ENCODE measurements around the gene UBIAD1. TPM values are rescaled to one million over a fixed set of nuclear protein-coding genes. Genes with fewer than 3 reads are reported as not detected.
"Not testable (repeated sequence)": the region's sequence is repeated elsewhere in the genome, so short reads cannot be mapped to it uniquely, and the experiment has no call there.

The UBIAD1 gene
- total RNA-seq, 1 experiment from 2014 or later: 17.0 TPM

DNA sequence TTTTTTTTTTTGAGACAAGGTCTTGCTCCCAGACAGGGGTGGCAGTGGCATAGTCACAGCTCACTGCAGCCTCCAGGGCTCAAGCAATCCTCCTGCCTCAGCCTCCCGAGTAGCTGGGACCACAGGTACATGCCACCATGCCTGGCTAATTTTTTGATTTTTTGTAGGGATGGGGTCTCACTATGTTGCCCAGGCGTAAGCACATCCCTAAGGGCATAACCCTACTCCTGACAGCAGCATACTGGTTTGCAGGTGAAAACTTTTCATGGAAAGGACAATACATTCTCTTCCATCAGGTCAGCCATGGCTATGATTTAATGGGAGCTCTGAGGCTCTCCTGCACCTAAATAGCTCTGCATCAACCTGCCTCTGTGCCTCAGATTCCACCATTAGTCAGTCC is 29.4 kb downstream of the UBIAD1 start:
- no peaks in the 10 kb centered on the region for H3K36me3 Mint-ChIP-seq (ENCODE audit: insufficient read depth, unreplicated experiment)
- H3K4me1 ChIP-seq: no peaks in the 10 kb centered on the region
- H3K4me3 ChIP-seq (ENCODE audit: low read depth, low read length): no peak overlapping the region
- no peaks in the 10 kb centered on the region for H3K9me3 ChIP-seq
- no peaks in the 10 kb centered on the region for H3K4me1 Mint-ChIP-seq (ENCODE audit: low read depth, unreplicated experiment)
- DNase-seq: no peak
- intact Hi-C loops (cut with micrococcal nuclease; ENCODE audit: unreplicated experiment): no loop called here
- H3K36me3 ChIP-seq (ENCODE audit: control insufficient read depth, insufficient read depth, low read length): no peaks in the 10 kb centered on the region
- H3K27ac Mint-ChIP-seq (ENCODE audit: unreplicated experiment): no peak overlapping the region
- H3K27me3 ChIP-seq (replicated peaks; ENCODE audit: control insufficient read depth, insufficient read depth, low read length): no peaks in the 10 kb centered on the region
- TF ChIP-seq, protein P1, sequence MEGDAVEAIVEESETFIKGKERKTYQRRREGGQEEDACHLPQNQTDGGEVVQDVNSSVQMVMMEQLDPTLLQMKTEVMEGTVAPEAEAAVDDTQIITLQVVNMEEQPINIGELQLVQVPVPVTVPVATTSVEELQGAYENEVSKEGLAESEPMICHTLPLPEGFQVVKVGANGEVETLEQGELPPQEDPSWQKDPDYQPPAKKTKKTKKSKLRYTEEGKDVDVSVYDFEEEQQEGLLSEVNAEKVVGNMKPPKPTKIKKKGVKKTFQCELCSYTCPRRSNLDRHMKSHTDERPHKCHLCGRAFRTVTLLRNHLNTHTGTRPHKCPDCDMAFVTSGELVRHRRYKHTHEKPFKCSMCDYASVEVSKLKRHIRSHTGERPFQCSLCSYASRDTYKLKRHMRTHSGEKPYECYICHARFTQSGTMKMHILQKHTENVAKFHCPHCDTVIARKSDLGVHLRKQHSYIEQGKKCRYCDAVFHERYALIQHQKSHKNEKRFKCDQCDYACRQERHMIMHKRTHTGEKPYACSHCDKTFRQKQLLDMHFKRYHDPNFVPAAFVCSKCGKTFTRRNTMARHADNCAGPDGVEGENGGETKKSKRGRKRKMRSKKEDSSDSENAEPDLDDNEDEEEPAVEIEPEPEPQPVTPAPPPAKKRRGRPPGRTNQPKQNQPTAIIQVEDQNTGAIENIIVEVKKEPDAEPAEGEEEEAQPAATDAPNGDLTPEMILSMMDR (IDR thresholded peaks at IDR 0.05; ENCODE audit: insufficient read depth in 1 of 2, low read depth in 1 of 2, low read length in 1 of 2, severe bottlenecking in 1 of 2, unreplicated experiment in 1 of 2): no peak
- CTCF ChIA-PET: no interaction called here
- no peaks in the 10 kb centered on the region for H3K9me3 Mint-ChIP-seq (ENCODE audit: unreplicated experiment)
- POLR2A ChIA-PET: no interaction called here
- H3K27me3 Mint-ChIP-seq (ENCODE audit: insufficient read depth, unreplicated experiment): no peaks in the 10 kb centered on the region
- no peak overlapping the region for H3K4me3 Mint-ChIP-seq (ENCODE audit: unreplicated experiment)
- no TSS peak for BruUV-seq (replicated peaks)

DNA sequence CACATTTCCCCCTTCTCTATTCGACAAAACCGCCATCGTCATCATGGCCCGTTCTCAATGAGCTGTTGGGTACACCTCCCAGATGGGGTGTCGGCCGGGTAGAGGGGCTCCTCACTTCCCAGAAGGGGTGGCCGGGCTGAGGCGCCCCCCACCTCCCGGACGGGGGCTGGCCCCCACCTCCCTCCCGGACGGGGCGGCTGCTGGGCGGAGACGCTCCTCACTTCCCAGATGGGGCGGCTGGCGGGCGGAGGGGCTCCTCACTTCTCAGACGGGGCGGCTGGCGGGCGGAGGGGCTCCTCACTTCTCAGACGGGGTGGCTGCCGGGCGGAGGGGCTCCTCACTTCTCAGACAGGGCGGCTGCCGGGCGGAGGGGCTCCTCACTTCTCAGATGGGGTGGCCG is 32.5 kb downstream of the UBIAD1 start:
- H3K4me3 ChIP-seq (ENCODE audit: low read depth, low read length); H3K4me1 ChIP-seq; H3K4me1 Mint-ChIP-seq (ENCODE audit: low read depth, unreplicated experiment); BruUV-seq (replicated peaks); H3K9me3 Mint-ChIP-seq (ENCODE audit: unreplicated experiment); H3K36me3 ChIP-seq (ENCODE audit: control insufficient read depth, insufficient read depth, low read length); CTCF ChIA-PET; DNase-seq; H3K4me3 Mint-ChIP-seq (ENCODE audit: unreplicated experiment); H3K27ac Mint-ChIP-seq (ENCODE audit: unreplicated experiment); H3K36me3 Mint-ChIP-seq (ENCODE audit: insufficient read depth, unreplicated experiment); H3K27me3 ChIP-seq (replicated peaks; ENCODE audit: control insufficient read depth, insufficient read depth, low read length); H3K9me3 ChIP-seq; H3K27me3 Mint-ChIP-seq (ENCODE audit: insufficient read depth, unreplicated experiment); POLR2A ChIA-PET; intact Hi-C loops (cut with micrococcal nuclease; ENCODE audit: unreplicated experiment): not testable (repeated sequence)

DNA sequence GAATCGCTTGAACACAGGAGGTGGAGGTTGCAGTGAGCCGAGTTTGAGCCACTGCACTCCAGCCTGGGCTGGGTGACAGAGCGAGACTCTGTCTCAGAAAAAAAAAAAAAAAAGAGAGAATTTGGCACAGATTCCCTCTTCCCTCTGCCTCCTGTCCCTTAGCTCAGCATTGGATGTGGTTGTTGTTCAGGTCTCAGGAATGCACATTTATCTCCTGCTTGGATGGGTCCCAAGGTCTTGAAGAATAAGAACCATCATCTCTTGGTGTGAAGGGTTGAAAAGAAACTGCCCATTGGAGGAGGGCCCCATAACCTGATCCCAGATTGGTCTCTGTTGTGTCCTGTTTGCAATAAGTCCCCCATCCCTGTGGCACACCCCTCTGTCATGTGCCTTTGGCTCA is 34.9 kb downstream of the UBIAD1 start:
- H3K36me3 ChIP-seq (ENCODE audit: control insufficient read depth, insufficient read depth, low read length): no peaks in the 10 kb centered on the region
- POLR2A ChIA-PET: no interaction called here
- H3K4me3 ChIP-seq (ENCODE audit: low read depth, low read length): no peak overlapping the region
- H3K9me3 Mint-ChIP-seq (ENCODE audit: unreplicated experiment): no peaks in the 10 kb centered on the region
- H3K4me3 Mint-ChIP-seq (ENCODE audit: unreplicated experiment): no peak overlapping the region
- no peaks in the 10 kb centered on the region for H3K36me3 Mint-ChIP-seq (ENCODE audit: insufficient read depth, unreplicated experiment)
- no TSS peak for BruUV-seq (replicated peaks)
- TF ChIP-seq, protein P1 (IDR thresholded peaks at IDR 0.05; ENCODE audit: insufficient read depth in 1 of 2, low read depth in 1 of 2, low read length in 1 of 2, severe bottlenecking in 1 of 2, unreplicated experiment in 1 of 2): no peak
- H3K27me3 Mint-ChIP-seq (ENCODE audit: insufficient read depth, unreplicated experiment): no peaks in the 10 kb centered on the region
- intact Hi-C loops (cut with micrococcal nuclease; ENCODE audit: unreplicated experiment): no loop called here
- H3K9me3 ChIP-seq: no peaks in the 10 kb centered on the region
- H3K27ac Mint-ChIP-seq (ENCODE audit: unreplicated experiment): no peak overlapping the region
- CTCF ChIA-PET: no interaction called here
- no peaks in the 10 kb centered on the region for H3K27me3 ChIP-seq (replicated peaks; ENCODE audit: control insufficient read depth, insufficient read depth, low read length)
- DNase-seq: no peak
- no peaks in the 10 kb centered on the region for H3K4me1 ChIP-seq
- peaks cover 7% of the 10 kb centered on the region for H3K4me1 Mint-ChIP-seq (ENCODE audit: low read depth, unreplicated experiment)

DNA sequence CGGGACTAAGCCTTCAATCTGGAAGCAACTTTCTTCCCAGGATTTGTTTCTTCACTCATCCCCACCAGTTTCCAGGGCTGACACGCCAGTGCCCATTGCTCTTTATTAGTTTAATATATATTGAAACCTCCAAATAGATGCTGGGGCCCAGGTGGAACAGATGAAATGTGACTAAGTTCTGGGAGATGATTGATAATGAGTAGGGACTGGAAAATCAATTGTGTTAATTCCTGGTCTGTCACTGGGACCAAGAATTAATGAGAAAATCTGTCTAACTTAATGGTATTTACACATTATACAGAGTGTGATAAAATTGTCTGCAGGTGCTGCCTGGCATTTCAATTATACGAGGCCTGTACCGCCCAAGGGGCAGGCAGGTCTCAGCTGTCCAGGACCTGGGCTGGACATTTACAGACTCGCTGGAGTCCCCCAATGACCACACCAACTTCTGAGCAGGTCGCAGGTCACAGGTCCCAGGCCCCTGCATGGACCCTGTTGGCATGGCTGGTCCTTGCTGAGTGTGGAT is 35.8 kb downstream of the UBIAD1 start:
- peaks cover 7% of the 10 kb centered on the region for H3K4me1 Mint-ChIP-seq (ENCODE audit: low read depth, unreplicated experiment)
- Histone ChIP-seq H3K4me3 (ENCODE audit: low read depth, low read length) (no peak overlapping the region), H3K4me1 (no peaks in the 10 kb centered on the region), H3K36me3 (ENCODE audit: control insufficient read depth, insufficient read depth, low read length) (no peaks in the 10 kb centered on the region), H3K27me3 (replicated peaks; ENCODE audit: control insufficient read depth, insufficient read depth, low read length) (no peaks in the 10 kb centered on the region), H3K9me3 (no peaks in the 10 kb centered on the region)
- no peak for DNase-seq
- TF ChIP-seq, protein P1 (IDR thresholded peaks at IDR 0.05; ENCODE audit: insufficient read depth in 1 of 2, low read depth in 1 of 2, low read length in 1 of 2, severe bottlenecking in 1 of 2, unreplicated experiment in 1 of 2): no peak
- H3K27me3 Mint-ChIP-seq (ENCODE audit: insufficient read depth, unreplicated experiment): no peaks in the 10 kb centered on the region
- no peak overlapping the region for H3K4me3 Mint-ChIP-seq (ENCODE audit: unreplicated experiment)
- ChIA-PET POLR2A (no interaction called here), CTCF (no interaction called here)
- no peaks in the 10 kb centered on the region for H3K9me3 Mint-ChIP-seq (ENCODE audit: unreplicated experiment)
- H3K27ac Mint-ChIP-seq (ENCODE audit: unreplicated experiment): no peak overlapping the region
- no peaks in the 10 kb centered on the region for H3K36me3 Mint-ChIP-seq (ENCODE audit: insufficient read depth, unreplicated experiment)
- BruUV-seq (replicated peaks): no TSS peak
- intact Hi-C loops (cut with micrococcal nuclease; ENCODE audit: unreplicated experiment): no loop called here

All from Caco-2 (cell line).